GM10266 (cell line): ENCODE results near the gene RUBCNL.

Source experiments
- DNase-seq: peaks from one replicate; pipeline ENCODE4 v3.0.0; 2012; ENCODE audit errors: extremely low spot score
- CTCF ChIP-seq: IDR thresholded peaks from 2 replicates; pipeline ENCODE4 v1.5.1; 2012; ENCODE audit warnings: mild to moderate bottlenecking, low read depth; ENCODE audit not compliant: control insufficient read depth, insufficient read depth; ENCODE audit errors: missing control alignments

RUBCNL gene

GRCh38 chr13:46304546-46304945, 82.5 kb downstream of the RUBCNL start:
- TF ChIP-seq CTCF = no peak
- no peak for DNase-seq

- TF ChIP-seq CTCF = no peak
Observed at GRCh38 chr13:46303742-46304385, 83.2 kb downstream of the RUBCNL start.

GRCh38 chr13:46297361-46297811, 89.7 kb downstream of the RUBCNL start:
- TF ChIP-seq CTCF = no peak
- no peak for DNase-seq

More at GRCh38 chr13:46303742-46304385, 83.2 kb downstream of the RUBCNL start:
- no peak for DNase-seq

GRCh38 chr13:46296921-46297320, 90.1 kb downstream of the RUBCNL start:
- TF ChIP-seq CTCF = no peak
- DNase-seq = no peak

GRCh38 chr13:46296115-46296822, 90.8 kb downstream of the RUBCNL start:
- DNase-seq = no peak
- no peak for TF ChIP-seq CTCF

- TF ChIP-seq CTCF = no peak
- DNase-seq = no peak
Observed at GRCh38 chr13:46295491-46296114, 91.4 kb downstream of the RUBCNL start.

- no peak for DNase-seq
- TF ChIP-seq CTCF = no peak
Observed at GRCh38 chr13:46293436-46293835, 93.6 kb downstream of the RUBCNL start.
